K562 (cell line): ENCODE data around the gene B2M. TPM values are rescaled to one million over a fixed set of nuclear protein-coding genes. Genes with fewer than 3 reads are reported as not detected.

Experiments used
- BCL6 ChIP-seq: fragments of 250-450 bp; sonication (Bioruptor Pico); IDR thresholded peaks from 2 replicates; pipeline ENCODE4 v1.4.0; 2020
- FOXP1 ChIP-seq: sonication (generic); formaldehyde crosslinking; IDR thresholded peaks from 2 replicates; pipeline ENCODE4 v1.8.0; 2022; ENCODE audit warnings: mild to moderate bottlenecking, missing genetic modification reagents
- GABPA ChIP-seq: fragments of 200-800 bp; sonication (Bioruptor generic); conservative IDR thresholded peaks from 2 replicates; pipeline ENCODE4 v1.6.1; 2016; ENCODE audit warnings: low read depth, missing genetic modification characterization, missing compliant biosample characterization
- HDAC6 ChIP-seq: IDR thresholded peaks from 2 replicates; pipeline ENCODE4 v1.6.1; 2012; ENCODE audit warnings: low read depth, mild to moderate bottlenecking, control low read depth, inconsistent platforms, low read length, moderate library complexity
- LARP7 ChIP-seq: fragments of 450-650 bp; IDR thresholded peaks from 2 replicates; pipeline ENCODE4 v1.6.1; 2016
- MCM7 ChIP-seq, 2 experiments: fragments of 450-650 bp; IDR thresholded peaks; 2 replicates each; pipeline ENCODE4 v1.6.1; 2016 to 2018
- NBN ChIP-seq: fragments of 450-650 bp; IDR thresholded peaks from 2 replicates; pipeline ENCODE4 v1.6.1; 2016; ENCODE audit warnings: low read depth, mild to moderate bottlenecking
- PTBP1 ChIP-seq: fragments of 200-400 bp; formaldehyde crosslinking; IDR thresholded peaks from 2 replicates; pipeline ENCODE4 v1.6.1; 2017; ENCODE audit warnings: low read depth, low read length
- SMARCA5 ChIP-seq: fragments of 450-650 bp; IDR thresholded peaks from 2 replicates; pipeline ENCODE4 v1.6.1; 2016
- TAF1 ChIP-seq: IDR thresholded peaks from 2 replicates; pipeline ENCODE4 v1.6.1; 2011; ENCODE audit warnings: mild to moderate bottlenecking, low read length, moderate library complexity; ENCODE audit not compliant: insufficient read depth, control insufficient read depth, severe bottlenecking; ENCODE audit errors: extremely low read depth
- TAL1 ChIP-seq: fragments of 450-650 bp; IDR thresholded peaks from 2 replicates; pipeline ENCODE4 v1.6.1; 2016; ENCODE audit warnings: mild to moderate bottlenecking
- TEAD1 ChIP-seq, 2 experiments: fragments of 450-650 bp in 1 of 2; sonication (generic) in 1 of 2; formaldehyde crosslinking; IDR thresholded peaks; 2 replicates each; pipeline versions ENCODE4 v1.4.0 to v1.8.0; 2020 to 2022; ENCODE audit warnings: mild to moderate bottlenecking in 2 of 2, missing genetic modification reagents in 1 of 2
- TGIF2 ChIP-seq: sonication (generic); formaldehyde crosslinking; IDR thresholded peaks from 2 replicates; pipeline ENCODE4 v1.8.1; 2022; ENCODE audit warnings: mild to moderate bottlenecking, missing genetic modification reagents, moderate library complexity
- TRIM28 ChIP-seq: fragments of 450-650 bp; IDR thresholded peaks from 2 replicates; pipeline ENCODE4 v1.6.1; 2017
- U2AF1 ChIP-seq: fragments of 200-400 bp; formaldehyde crosslinking; optimal IDR thresholded peaks from 2 replicates; pipeline ENCODE3; 2017; ENCODE audit warnings: mild to moderate bottlenecking, low read depth, low read length, moderate library complexity
- ZNF561 ChIP-seq: fragments of 450-650 bp; formaldehyde crosslinking; conservative IDR thresholded peaks from 2 replicates; pipeline ENCODE4 v1.4.0; 2020; ENCODE audit warnings: mild to moderate bottlenecking, moderate library complexity
- ZNF586 ChIP-seq: fragments of 450-650 bp; formaldehyde crosslinking; conservative IDR thresholded peaks from 2 replicates; pipeline ENCODE4 v1.4.0; 2020; ENCODE audit warnings: mild to moderate bottlenecking, moderate library complexity
- polyA plus RNA-seq, 8 experiments: library from polyadenylated mRNA; depleted of rRNA in 4 of 8; stranded (reverse) in 5 of 8; unstranded in 3 of 8; fragments of >200 nt; fragmentation: Nextera tagmentation in 2 of 8; fragmentation: Illumina TruSeq in 1 of 8; extraction: Ambion mirVana in 2 of 8; extraction: Trizol in 1 of 8; gene quantifications; 2 replicates each; pipeline versions ENCODE4 v1.2.1 to v1.2.3, GENCODE V29; 2011 to 2014; ENCODE audit warnings: inconsistent platforms in 1 of 8, missing spikeins in 1 of 8
- total RNA-seq, 7 experiments: library from RNA; depleted of rRNA in 6 of 7; stranded (reverse); fragments of >200 nt in 6 of 7; fragmentation: Illumina TruSeq in 2 of 7; extraction: Trizol in 2 of 7; gene quantifications; 2 replicates each; pipeline versions ENCODE4 v1.2.1 to v1.2.3, GENCODE V29; 2011 to 2021; ENCODE audit warnings: low replicate concordance in 1 of 7
- TF ChIP-seq, protein P1 (sequence below): sonication (generic); formaldehyde crosslinking; IDR thresholded peaks from 2 replicates; pipeline ENCODE4 v1.8.0; 2022; ENCODE audit warnings: missing genetic modification reagents, mild to moderate bottlenecking, moderate library complexity, borderline replicate concordance
- TF ChIP-seq, protein P2 (sequence below): fragments of 250-450 bp; sonication (Bioruptor Pico); IDR thresholded peaks from 2 replicates; pipeline ENCODE4 v1.5.0; 2021
- TF ChIP-seq, protein P3 (sequence below): sonication (generic); formaldehyde crosslinking; IDR thresholded peaks from 2 replicates; pipeline ENCODE4 v1.8.1; 2023; ENCODE audit warnings: mild to moderate bottlenecking, missing genetic modification reagents
- TF ChIP-seq, protein P4 (sequence below), 2 experiments: fragments of 200-800 bp in 1 of 2; sonication (Bioruptor generic) in 1 of 2; sonication (generic) in 1 of 2; formaldehyde crosslinking in 1 of 2; IDR thresholded peaks in 1 of 2; conservative IDR thresholded peaks in 1 of 2; 2 replicates each; pipeline versions ENCODE4 v1.5.0 to v1.6.1; 2016 to 2020; ENCODE audit warnings: missing compliant biosample characterization in 1 of 2, missing genetic modification characterization in 1 of 2, missing genetic modification reagents in 1 of 2
- TF ChIP-seq, protein P5 (sequence below): fragments of 250-450 bp; sonication (Bioruptor Pico); IDR thresholded peaks from 2 replicates; pipeline ENCODE4 v1.4.0; 2020

The B2M gene
- total and polyA plus RNA-seq, 9 of the 15 experiments (the other 6 are each of a cell fraction or from before 2014, with no cell fraction given): 460 to 3,138 (median 1,032) TPM

DNA sequence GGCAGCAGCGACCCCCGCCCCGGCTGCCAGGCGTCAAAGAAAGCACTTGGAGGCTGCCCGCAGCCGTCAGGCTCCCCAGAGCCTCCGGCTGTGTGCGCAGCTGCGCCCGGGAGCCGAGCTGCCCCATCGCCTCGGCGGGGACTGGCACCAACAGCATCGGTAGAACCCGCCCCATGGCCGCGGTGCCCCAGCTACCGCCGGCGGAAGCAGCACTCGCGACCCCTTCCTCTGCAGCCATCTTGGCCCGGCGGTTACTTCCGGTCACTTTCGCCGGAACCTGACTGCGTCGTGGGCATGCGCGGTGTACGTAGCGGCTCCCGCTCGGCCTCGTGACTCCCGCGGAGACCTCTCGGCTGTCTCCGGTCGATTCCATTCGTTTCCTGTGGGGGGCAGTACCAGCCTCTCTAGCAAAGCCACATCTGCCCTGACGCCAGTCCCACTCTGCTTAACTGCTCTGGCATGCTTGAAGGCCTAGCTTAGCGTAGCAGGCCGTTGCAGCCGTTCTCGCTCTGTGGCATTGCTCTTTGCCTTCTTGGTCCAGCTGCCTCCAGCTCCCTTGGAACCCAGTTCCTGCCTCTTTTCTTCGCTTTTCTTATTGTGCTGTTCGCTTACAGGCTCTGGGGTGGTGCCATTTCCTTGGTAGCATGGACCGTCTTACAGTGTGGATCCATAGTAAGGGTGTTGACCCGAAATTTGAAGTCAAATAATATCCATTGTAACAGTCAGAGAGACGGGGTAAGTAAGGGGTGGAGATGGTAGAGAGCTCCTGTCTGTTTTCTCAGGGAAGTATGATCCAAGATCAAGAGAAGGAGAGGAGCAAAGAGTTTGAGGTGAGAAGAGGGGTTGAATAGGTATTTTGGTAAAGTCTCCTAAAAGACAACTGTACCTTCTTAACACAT is 47.7 kb upstream of the B2M start, which contains the start of gene SPG11 (continued):
- TF ChIP-seq, protein P1, sequence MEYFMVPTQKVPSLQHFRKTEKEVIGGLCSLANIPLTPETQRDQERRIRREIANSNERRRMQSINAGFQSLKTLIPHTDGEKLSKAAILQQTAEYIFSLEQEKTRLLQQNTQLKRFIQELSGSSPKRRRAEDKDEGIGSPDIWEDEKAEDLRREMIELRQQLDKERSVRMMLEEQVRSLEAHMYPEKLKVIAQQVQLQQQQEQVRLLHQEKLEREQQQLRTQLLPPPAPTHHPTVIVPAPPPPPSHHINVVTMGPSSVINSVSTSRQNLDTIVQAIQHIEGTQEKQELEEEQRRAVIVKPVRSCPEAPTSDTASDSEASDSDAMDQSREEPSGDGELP (CRISPR knock-in tag): peak; percentile 82
- no peak for TF ChIP-seq PTBP1
- no peak for TF ChIP-seq U2AF1
- no peak for TF ChIP-seq TAL1
- TF ChIP-seq, protein P2, sequence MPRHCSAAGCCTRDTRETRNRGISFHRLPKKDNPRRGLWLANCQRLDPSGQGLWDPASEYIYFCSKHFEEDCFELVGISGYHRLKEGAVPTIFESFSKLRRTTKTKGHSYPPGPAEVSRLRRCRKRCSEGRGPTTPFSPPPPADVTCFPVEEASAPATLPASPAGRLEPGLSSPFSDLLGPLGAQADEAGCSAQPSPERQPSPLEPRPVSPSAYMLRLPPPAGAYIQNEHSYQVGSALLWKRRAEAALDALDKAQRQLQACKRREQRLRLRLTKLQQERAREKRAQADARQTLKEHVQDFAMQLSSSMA: no peak
- TF ChIP-seq, protein P3, sequence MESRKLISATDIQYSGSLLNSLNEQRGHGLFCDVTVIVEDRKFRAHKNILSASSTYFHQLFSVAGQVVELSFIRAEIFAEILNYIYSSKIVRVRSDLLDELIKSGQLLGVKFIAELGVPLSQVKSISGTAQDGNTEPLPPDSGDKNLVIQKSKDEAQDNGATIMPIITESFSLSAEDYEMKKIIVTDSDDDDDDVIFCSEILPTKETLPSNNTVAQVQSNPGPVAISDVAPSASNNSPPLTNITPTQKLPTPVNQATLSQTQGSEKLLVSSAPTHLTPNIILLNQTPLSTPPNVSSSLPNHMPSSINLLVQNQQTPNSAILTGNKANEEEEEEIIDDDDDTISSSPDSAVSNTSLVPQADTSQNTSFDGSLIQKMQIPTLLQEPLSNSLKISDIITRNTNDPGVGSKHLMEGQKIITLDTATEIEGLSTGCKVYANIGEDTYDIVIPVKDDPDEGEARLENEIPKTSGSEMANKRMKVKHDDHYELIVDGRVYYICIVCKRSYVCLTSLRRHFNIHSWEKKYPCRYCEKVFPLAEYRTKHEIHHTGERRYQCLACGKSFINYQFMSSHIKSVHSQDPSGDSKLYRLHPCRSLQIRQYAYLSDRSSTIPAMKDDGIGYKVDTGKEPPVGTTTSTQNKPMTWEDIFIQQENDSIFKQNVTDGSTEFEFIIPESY (CRISPR knock-in tag): peak; percentile 96
- no peak for TF ChIP-seq ZNF561 (CRISPR knock-in tag)
- TF ChIP-seq TAF1: peak; percentile 92
- 0 out of 2 replicates have a peak, but pooled peaks have one; percentile 14 for TF ChIP-seq SMARCA5
- peak; percentile 76 to 93 for TF ChIP-seq TEAD1 (CRISPR knock-in tag; IDR thresholded peaks at IDR 0.05)
- TF ChIP-seq TGIF2 (CRISPR knock-in tag): 0 out of 2 replicates have a peak, but pooled peaks have one; percentile 8
- no peak for TF ChIP-seq BCL6
- TF ChIP-seq GABPA: peak; percentile 95
- no peak for TF ChIP-seq LARP7
- TF ChIP-seq MCM7 (IDR thresholded peaks at IDR 0.05): no peak
- peak; percentile 53 for TF ChIP-seq NBN
- TF ChIP-seq TRIM28: no peak
- TF ChIP-seq HDAC6: no peak
- TF ChIP-seq, protein P4, sequence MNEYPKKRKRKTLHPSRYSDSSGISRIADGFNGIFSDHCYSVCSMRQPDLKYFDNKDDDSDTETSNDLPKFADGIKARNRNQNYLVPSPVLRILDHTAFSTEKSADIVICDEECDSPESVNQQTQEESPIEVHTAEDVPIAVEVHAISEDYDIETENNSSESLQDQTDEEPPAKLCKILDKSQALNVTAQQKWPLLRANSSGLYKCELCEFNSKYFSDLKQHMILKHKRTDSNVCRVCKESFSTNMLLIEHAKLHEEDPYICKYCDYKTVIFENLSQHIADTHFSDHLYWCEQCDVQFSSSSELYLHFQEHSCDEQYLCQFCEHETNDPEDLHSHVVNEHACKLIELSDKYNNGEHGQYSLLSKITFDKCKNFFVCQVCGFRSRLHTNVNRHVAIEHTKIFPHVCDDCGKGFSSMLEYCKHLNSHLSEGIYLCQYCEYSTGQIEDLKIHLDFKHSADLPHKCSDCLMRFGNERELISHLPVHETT (CRISPR knock-in tag; conservative IDR thresholded peaks at IDR 0.05 in 1 of 2, IDR thresholded peaks at IDR 0.05 in 1 of 2): peak in 1 of 2 experiments; percentile 92; a peak in 2 of 4 replicates
- TF ChIP-seq FOXP1 (CRISPR knock-in tag): peak; percentile 95
- TF ChIP-seq, protein P5, sequence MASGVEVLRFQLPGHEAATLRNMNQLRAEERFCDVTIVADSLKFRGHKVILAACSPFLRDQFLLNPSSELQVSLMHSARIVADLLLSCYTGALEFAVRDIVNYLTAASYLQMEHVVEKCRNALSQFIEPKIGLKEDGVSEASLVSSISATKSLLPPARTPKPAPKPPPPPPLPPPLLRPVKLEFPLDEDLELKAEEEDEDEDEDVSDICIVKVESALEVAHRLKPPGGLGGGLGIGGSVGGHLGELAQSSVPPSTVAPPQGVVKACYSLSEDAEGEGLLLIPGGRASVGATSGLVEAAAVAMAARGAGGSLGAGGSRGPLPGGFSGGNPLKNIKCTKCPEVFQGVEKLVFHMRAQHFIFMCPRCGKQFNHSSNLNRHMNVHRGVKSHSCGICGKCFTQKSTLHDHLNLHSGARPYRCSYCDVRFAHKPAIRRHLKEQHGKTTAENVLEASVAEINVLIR (CRISPR knock-in tag): no peak
- TF ChIP-seq ZNF586 (CRISPR knock-in tag): no peak
